ENCODE measurements around the gene ABCA4.

ABCA4 gene

GRCh38 chr1:93964777-93965200 is 156.2 kb downstream of the ABCA4 start:
- DNase-seq (ENCODE audit: low spot score), result no peak
- H3K4me3 ChIP-seq, result no peak overlapping the region
- H3K27ac ChIP-seq, result no peak overlapping the region
- no peak for TF ChIP-seq CTCF (IDR thresholded peaks at IDR 0.05)

- TF ChIP-seq CTCF (IDR thresholded peaks at IDR 0.05), result no peak
- H3K27ac ChIP-seq, result no peak overlapping the region
- H3K4me3 ChIP-seq, result no peak overlapping the region
- no peak for DNase-seq (ENCODE audit: low spot score)
These were observed 156.7 kb downstream of the ABCA4 start for GRCh38 chr1:93964096-93964776.

DNA sequence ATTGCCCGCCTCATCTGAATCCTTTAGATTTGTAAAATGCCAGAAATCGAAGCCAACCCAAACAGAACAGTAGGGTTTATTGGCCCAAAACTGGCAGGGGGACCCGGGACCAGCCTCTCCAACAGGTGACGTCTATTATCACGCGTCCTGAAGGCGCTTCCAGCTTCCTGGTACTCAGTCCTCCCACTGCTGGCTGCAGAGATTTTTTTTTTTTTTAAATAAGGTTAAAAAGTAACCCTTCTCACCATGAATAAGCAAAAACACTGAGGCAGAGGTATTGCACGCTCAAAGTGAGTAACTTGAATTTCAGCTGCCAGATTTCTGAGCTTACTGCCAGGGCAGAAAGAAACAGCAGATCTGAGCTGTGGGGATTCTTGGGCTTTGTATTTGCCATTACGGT is 157.4 kb downstream of the ABCA4 start:
- TF ChIP-seq CTCF (IDR thresholded peaks at IDR 0.05), result no peak
- Histone ChIP-seq H3K4me3 (no peak overlapping the region), H3K27ac (no peak overlapping the region)
- DNase-seq (ENCODE audit: low spot score), result no peak

- TF ChIP-seq CTCF (IDR thresholded peaks at IDR 0.05), result no peak
- Histone ChIP-seq H3K27ac (no peak overlapping the region), H3K4me3 (no peak overlapping the region)
- no peak for DNase-seq (ENCODE audit: low spot score)
These were observed 159.0 kb downstream of the ABCA4 start for GRCh38 chr1:93961906-93962305.

DNA sequence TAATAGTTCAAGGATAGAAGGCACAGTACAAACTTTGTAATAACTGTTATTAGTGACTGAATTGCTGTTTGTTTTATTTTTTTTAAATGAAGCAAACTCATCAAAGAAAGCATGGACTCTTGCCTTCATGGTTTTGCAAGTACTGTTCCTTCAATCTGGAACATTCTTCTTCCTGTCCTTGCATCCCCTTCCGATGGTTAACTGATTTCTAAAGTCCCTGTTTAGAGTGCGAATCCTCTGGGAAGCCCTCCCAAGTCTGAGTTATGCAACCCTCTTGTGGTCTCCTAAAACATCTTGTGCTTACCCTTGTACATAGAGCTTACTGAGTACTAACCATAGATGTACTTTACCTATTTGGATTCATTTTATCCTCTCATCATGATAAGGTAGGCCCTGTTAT is 159.5 kb downstream of the ABCA4 start:
- Histone ChIP-seq H3K27ac (no peak overlapping the region), H3K4me3 (no peak overlapping the region)
- TF ChIP-seq CTCF (IDR thresholded peaks at IDR 0.05), result no peak
- no peak for DNase-seq (ENCODE audit: low spot score)

GRCh38 chr1:93960641-93961147 is 160.3 kb downstream of the ABCA4 start:
- H3K4me3 ChIP-seq, result no peak overlapping the region
- no peak overlapping the region for H3K27ac ChIP-seq
- DNase-seq (ENCODE audit: low spot score), result no peak
- no peak for TF ChIP-seq CTCF (IDR thresholded peaks at IDR 0.05)

DNA sequence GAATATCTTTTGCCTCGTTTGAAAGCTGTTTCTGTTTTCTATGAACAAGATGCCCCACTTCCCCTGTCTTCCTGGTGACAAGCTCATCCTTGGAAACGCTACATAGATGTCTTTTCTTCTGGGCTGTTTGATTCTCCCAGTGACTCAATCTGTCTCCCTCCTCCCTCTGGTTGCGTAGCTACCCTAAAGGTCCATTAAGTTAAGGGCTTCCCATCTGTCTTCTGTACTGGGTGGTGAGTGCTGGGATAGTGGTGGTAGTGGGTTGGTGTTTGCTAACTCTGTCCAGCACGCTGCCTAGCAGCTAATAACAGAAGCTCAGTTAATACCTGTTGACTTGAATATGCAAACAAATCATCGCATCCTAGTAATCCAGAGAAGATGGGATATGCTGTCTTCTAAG is 161.5 kb downstream of the ABCA4 start:
- no peak overlapping the region for H3K27ac ChIP-seq
- no peak for TF ChIP-seq CTCF (IDR thresholded peaks at IDR 0.05)
- DNase-seq (ENCODE audit: low spot score), result no peak
- no peak overlapping the region for H3K4me3 ChIP-seq
